ENCODE measurements around the gene MEIOSIN. TPM values are rescaled to one million over a fixed set of nuclear protein-coding genes. Genes with fewer than 3 reads are reported as not detected.

The MEIOSIN gene
- total RNA-seq, 2 donors from 2014 or later: not detected

DNA sequence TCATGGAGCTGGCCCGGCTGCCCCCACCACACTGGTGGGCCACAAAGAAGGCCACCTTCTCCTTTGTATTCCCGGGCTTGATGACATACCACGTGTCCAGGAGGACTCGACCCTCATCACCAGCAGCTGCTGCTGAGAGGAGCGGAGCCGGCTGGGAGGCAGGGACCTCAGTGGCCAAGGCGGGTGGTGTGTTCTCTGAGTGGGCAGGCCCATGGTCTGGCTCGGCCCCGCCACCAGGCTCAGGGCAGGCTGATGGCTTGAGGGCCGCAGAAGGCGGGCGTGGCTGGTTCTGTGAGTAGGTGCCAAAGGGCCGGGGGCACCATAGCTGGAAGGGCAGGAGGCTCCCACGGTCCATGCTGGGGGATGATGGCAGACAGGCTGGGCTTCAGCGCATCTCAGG, 20.1 kb upstream of the MEIOSIN start:
- TF ChIP-seq, protein P1, sequence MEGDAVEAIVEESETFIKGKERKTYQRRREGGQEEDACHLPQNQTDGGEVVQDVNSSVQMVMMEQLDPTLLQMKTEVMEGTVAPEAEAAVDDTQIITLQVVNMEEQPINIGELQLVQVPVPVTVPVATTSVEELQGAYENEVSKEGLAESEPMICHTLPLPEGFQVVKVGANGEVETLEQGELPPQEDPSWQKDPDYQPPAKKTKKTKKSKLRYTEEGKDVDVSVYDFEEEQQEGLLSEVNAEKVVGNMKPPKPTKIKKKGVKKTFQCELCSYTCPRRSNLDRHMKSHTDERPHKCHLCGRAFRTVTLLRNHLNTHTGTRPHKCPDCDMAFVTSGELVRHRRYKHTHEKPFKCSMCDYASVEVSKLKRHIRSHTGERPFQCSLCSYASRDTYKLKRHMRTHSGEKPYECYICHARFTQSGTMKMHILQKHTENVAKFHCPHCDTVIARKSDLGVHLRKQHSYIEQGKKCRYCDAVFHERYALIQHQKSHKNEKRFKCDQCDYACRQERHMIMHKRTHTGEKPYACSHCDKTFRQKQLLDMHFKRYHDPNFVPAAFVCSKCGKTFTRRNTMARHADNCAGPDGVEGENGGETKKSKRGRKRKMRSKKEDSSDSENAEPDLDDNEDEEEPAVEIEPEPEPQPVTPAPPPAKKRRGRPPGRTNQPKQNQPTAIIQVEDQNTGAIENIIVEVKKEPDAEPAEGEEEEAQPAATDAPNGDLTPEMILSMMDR (conservative IDR thresholded peaks at IDR 0.05): no peak
- Histone ChIP-seq H3K36me3 (ENCODE audit: control insufficient read depth, insufficient read depth, low read length) (peaks cover 19% of the 10 kb centered on the region), H3K9ac (ENCODE audit: extremely low read depth, low read length, poor library complexity, severe bottlenecking) (no peak overlapping the region), H3K4me1 (ENCODE audit: control insufficient read depth, insufficient read depth, low read length) (peaks cover 2% of the 10 kb centered on the region), H3K27me3 (ENCODE audit: control insufficient read depth, insufficient read depth, low read length, poor library complexity, severe bottlenecking) (no peaks in the 10 kb centered on the region), H3K27ac (ENCODE audit: low read depth, low read length) (no peak overlapping the region), H3K9me3 (ENCODE audit: control insufficient read depth, low read length) (no peaks in the 10 kb centered on the region), H3K4me3 (ENCODE audit: low read length) (no peak overlapping the region)
- no peak for DNase-seq
- Mint-ChIP-seq H3K4me1 (peaks cover 19% of the 10 kb centered on the region), H3K9me3 (no peaks in the 10 kb centered on the region), H3K4me3 (no peak overlapping the region), H3K27me3 (ENCODE audit: insufficient read depth) (no peaks in the 10 kb centered on the region), H3K36me3 (ENCODE audit: low read depth) (peaks cover 26% of the 10 kb centered on the region), H3K27ac (no peak overlapping the region)
- WGBS, 2 experiments (ENCODE audit: insufficient coverage in 1 of 2, insufficient read length in 1 of 2): 94 to 95% methylated on average over 11 to 15 of the region's 15 CpGs

DNA sequence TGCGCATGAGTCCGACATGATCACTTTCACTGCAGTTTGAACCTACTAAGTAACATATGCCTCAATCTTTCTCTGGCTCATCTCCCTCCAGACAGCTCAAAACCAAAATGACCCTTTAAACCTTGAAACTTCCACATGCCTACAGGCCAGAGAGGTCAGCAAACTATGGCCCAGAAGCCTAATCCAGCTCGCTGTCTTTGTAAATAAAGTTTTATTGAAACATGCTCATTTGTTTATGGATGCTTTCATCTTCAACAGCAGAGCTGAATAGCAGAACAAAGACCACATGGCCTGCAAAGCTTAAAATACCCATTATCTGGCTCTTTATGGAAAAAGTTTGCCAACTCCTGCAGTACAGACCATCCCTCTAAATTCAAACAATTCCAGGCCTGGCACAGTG, 18.1 kb upstream of the MEIOSIN start:
- no peak overlapping the region for H3K4me3 ChIP-seq (ENCODE audit: low read length)
- H3K9me3 ChIP-seq (ENCODE audit: control insufficient read depth, low read length): no peaks in the 10 kb centered on the region
- Mint-ChIP-seq H3K27ac (peak overlapping the region; percentile 59), H3K4me1 (peaks cover 26% of the 10 kb centered on the region), H3K9me3 (no peaks in the 10 kb centered on the region), H3K36me3 (ENCODE audit: low read depth) (peaks cover 31% of the 10 kb centered on the region), H3K4me3 (no peak overlapping the region), H3K27me3 (ENCODE audit: insufficient read depth) (no peaks in the 10 kb centered on the region)
- WGBS, 2 experiments (ENCODE audit: insufficient coverage in 1 of 2, insufficient read length in 1 of 2): 88 to 99% methylated on average over 2 to 3 of the region's 3 CpGs
- H3K4me1 ChIP-seq (ENCODE audit: control insufficient read depth, insufficient read depth, low read length): peaks cover 5% of the 10 kb centered on the region
- no peak overlapping the region for H3K27ac ChIP-seq (ENCODE audit: low read depth, low read length)
- H3K27me3 ChIP-seq (ENCODE audit: control insufficient read depth, insufficient read depth, low read length, poor library complexity, severe bottlenecking): no peaks in the 10 kb centered on the region
- H3K9ac ChIP-seq (ENCODE audit: extremely low read depth, low read length, poor library complexity, severe bottlenecking): no peak overlapping the region
- TF ChIP-seq, protein P1 (conservative IDR thresholded peaks at IDR 0.05): no peak
- peaks cover 23% of the 10 kb centered on the region for H3K36me3 ChIP-seq (ENCODE audit: control insufficient read depth, insufficient read depth, low read length)
- no peak for DNase-seq

DNA sequence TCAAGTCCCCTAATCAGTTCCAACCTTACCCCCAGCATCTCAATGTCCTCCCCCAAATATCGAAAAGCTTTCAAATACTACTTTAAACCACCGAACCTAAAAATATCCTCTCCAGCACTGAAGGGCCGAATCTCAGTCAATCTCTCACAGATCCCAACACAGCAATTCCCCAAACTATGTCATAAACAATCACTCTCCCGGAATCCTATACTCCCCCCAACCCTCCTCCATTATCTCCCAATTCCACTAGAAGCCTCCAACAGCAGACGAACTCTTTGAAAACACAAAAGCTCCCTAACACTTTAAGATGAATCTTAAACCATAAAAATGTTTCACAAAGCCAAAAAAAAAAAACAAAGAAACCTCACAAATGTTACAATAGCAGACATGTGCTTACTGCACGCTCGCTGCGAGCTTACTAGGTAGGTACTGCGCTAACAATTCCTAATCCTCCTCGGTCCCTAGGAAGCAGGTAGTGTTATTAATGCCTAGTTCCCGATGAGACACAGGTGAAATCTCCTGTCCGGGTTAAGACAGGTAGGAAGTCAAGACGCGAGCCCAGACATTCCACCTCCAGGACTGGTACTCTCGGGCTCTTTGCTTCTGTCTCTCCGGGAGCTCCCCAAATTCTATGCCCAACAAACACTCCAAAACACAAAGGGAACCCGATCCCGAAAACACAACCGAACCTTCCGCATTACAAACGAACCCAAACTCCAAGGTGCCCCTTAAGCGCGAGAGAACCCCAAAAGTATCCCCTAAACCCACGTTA, 16.7 kb upstream of the MEIOSIN start:
- Mint-ChIP-seq H3K4me3 (peak overlapping the region; percentile 92), H3K9me3 (no peaks in the 10 kb centered on the region), H3K36me3 (ENCODE audit: low read depth) (peaks cover 30% of the 10 kb centered on the region), H3K27ac (peak overlapping the region; percentile 99), H3K27me3 (ENCODE audit: insufficient read depth) (no peaks in the 10 kb centered on the region), H3K4me1 (peaks cover 26% of the 10 kb centered on the region)
- peaks cover 21% of the 10 kb centered on the region for H3K36me3 ChIP-seq (ENCODE audit: control insufficient read depth, insufficient read depth, low read length)
- H3K4me1 ChIP-seq (ENCODE audit: control insufficient read depth, insufficient read depth, low read length): peaks cover 5% of the 10 kb centered on the region
- no peaks in the 10 kb centered on the region for H3K27me3 ChIP-seq (ENCODE audit: control insufficient read depth, insufficient read depth, low read length, poor library complexity, severe bottlenecking)
- no peaks in the 10 kb centered on the region for H3K9me3 ChIP-seq (ENCODE audit: control insufficient read depth, low read length)
- H3K4me3 ChIP-seq (ENCODE audit: low read length): peak overlapping the region; percentile 91
- DNase-seq: peak; percentile 66
- H3K9ac ChIP-seq (ENCODE audit: extremely low read depth, low read length, poor library complexity, severe bottlenecking): peak overlapping the region; percentile 95
- peak overlapping the region; percentile 65 for H3K27ac ChIP-seq (ENCODE audit: low read depth, low read length)
- TF ChIP-seq, protein P1 (conservative IDR thresholded peaks at IDR 0.05): peak; percentile 19
- WGBS, 2 experiments (ENCODE audit: insufficient coverage in 1 of 2, insufficient read length in 1 of 2): 5 to 12% methylated on average over 14 to 24 of the region's 24 CpGs
